ENCODE measurements around the gene AGBL1. TPM values are rescaled to one million over a fixed set of nuclear protein-coding genes. Genes with fewer than 3 reads are reported as not detected.

AGBL1 gene
- total RNA-seq, 1 donor from 2014 or later, result not detected

- no peaks in the 10 kb centered on the region for H3K36me3 ChIP-seq
- no peak overlapping the region for H3K27ac ChIP-seq (replicated peaks)
- DNase-seq, result no peak
- H3K4me3 ChIP-seq, result no peak overlapping the region
- intact Hi-C loops (cut with micrococcal nuclease), result no loop called here
- peaks cover 7% of the 10 kb centered on the region for H3K9me3 ChIP-seq (replicated peaks)
- no peaks in the 10 kb centered on the region for H3K4me1 ChIP-seq
- no peaks in the 10 kb centered on the region for H3K27me3 ChIP-seq (ENCODE audit: low read depth)
- no peak for TF ChIP-seq CTCF (IDR thresholded peaks at IDR 0.05; ENCODE audit: borderline replicate concordance)
Observed at GRCh38 chr15:86741917-86742316, 662.2 kb downstream of the AGBL1 start.

GRCh38 chr15:86743283-86743903 is 663.7 kb downstream of the AGBL1 start:
- peaks cover 2% of the 10 kb centered on the region for H3K9me3 ChIP-seq (replicated peaks)
- peak; percentile 25 for DNase-seq
- H3K36me3 ChIP-seq, result no peaks in the 10 kb centered on the region
- H3K27me3 ChIP-seq (ENCODE audit: low read depth), result no peaks in the 10 kb centered on the region
- intact Hi-C loops (cut with micrococcal nuclease), result no loop called here
- no peak overlapping the region for H3K4me3 ChIP-seq
- H3K4me1 ChIP-seq, result no peaks in the 10 kb centered on the region
- H3K27ac ChIP-seq (replicated peaks), result no peak overlapping the region
- peak; percentile 59 for TF ChIP-seq CTCF (IDR thresholded peaks at IDR 0.05; ENCODE audit: borderline replicate concordance)

- H3K27me3 ChIP-seq (ENCODE audit: low read depth), result no peaks in the 10 kb centered on the region
- no peak overlapping the region for H3K27ac ChIP-seq (replicated peaks)
- no peak for DNase-seq
- no peaks in the 10 kb centered on the region for H3K4me1 ChIP-seq
- H3K4me3 ChIP-seq, result no peak overlapping the region
- H3K9me3 ChIP-seq (replicated peaks), result no peaks in the 10 kb centered on the region
- H3K36me3 ChIP-seq, result no peaks in the 10 kb centered on the region
- intact Hi-C loops (cut with micrococcal nuclease), result no loop called here
- TF ChIP-seq CTCF (IDR thresholded peaks at IDR 0.05; ENCODE audit: borderline replicate concordance), result no peak
Observed at GRCh38 chr15:86744198-86744780, 664.6 kb downstream of the AGBL1 start.

- DNase-seq, result no peak
- no peak for TF ChIP-seq CTCF (IDR thresholded peaks at IDR 0.05; ENCODE audit: borderline replicate concordance)
- Histone ChIP-seq H3K36me3 (no peaks in the 10 kb centered on the region), H3K27ac (replicated peaks) (no peak overlapping the region), H3K4me3 (no peak overlapping the region), H3K27me3 (ENCODE audit: low read depth) (no peaks in the 10 kb centered on the region), H3K4me1 (no peaks in the 10 kb centered on the region), H3K9me3 (replicated peaks) (no peaks in the 10 kb centered on the region)
- intact Hi-C loops (cut with micrococcal nuclease), result no loop called here
Observed at GRCh38 chr15:86751116-86751515, 671.4 kb downstream of the AGBL1 start.

- Histone ChIP-seq H3K27ac (replicated peaks) (no peak overlapping the region), H3K9me3 (replicated peaks) (no peaks in the 10 kb centered on the region), H3K4me1 (peaks cover 5% of the 10 kb centered on the region), H3K27me3 (ENCODE audit: low read depth) (no peaks in the 10 kb centered on the region), H3K36me3 (no peaks in the 10 kb centered on the region), H3K4me3 (peak overlapping the region; percentile 15)
- no peak for TF ChIP-seq CTCF (IDR thresholded peaks at IDR 0.05; ENCODE audit: borderline replicate concordance)
- intact Hi-C loops (cut with micrococcal nuclease), result no loop called here
- DNase-seq, result no peak
Observed at GRCh38 chr15:86754846-86755245, 675.2 kb downstream of the AGBL1 start.

Measured in left ventricle myocardium inferior (tissue), 1 donor.